Subcutaneous adipose tissue (tissue), 4 donors: Measurements from ENCODE around the gene DICER1. TPM values are rescaled to one million over a fixed set of nuclear protein-coding genes. Genes with fewer than 3 reads are reported as not detected.

Experiments
- CTCF ChIP-seq: fragments of 450-650 bp; IDR thresholded peaks from one replicate; pipeline ENCODE4 v1.5.1; 2016; ENCODE audit warnings: low read depth, mild to moderate bottlenecking, control low read depth, antibody characterized with exemption, moderate library complexity
- total RNA-seq, 4 donors: library from RNA; depleted of rRNA; stranded (reverse); fragments of >200 nt; gene quantifications; one replicate each; pipeline ENCODE4 v1.1.0, GENCODE V29; 2016

Gene DICER1
- total RNA-seq, 4 donors from 2014 or later = 76.2 to 137 (median 99.0) TPM

- no peak for TF ChIP-seq CTCF
Observed at GRCh38 chr14:95137164-95137803, 20.0 kb downstream of the DICER1 start.

GRCh38 chr14:95136631-95137030, 20.7 kb downstream of the DICER1 start:
- TF ChIP-seq CTCF = no peak

GRCh38 chr14:95134304-95134933, 22.9 kb downstream of the DICER1 start:
- no peak for TF ChIP-seq CTCF

GRCh38 chr14:95133282-95133681, 24.0 kb downstream of the DICER1 start:
- no peak for TF ChIP-seq CTCF

GRCh38 chr14:95132760-95133159, 24.6 kb downstream of the DICER1 start:
- no peak for TF ChIP-seq CTCF

- no peak for TF ChIP-seq CTCF
Observed at GRCh38 chr14:95130549-95130948, 26.8 kb downstream of the DICER1 start.

GRCh38 chr14:95128140-95128539, 29.2 kb downstream of the DICER1 start:
- no peak for TF ChIP-seq CTCF
